Measurements from ENCODE around the gene GARIN5B. TPM values are rescaled to one million over a fixed set of nuclear protein-coding genes. Genes with fewer than 3 reads are reported as not detected.

GARIN5B gene
- total RNA-seq, 1 donor from 2014 or later = not detected

GRCh38 chr19:55391191-55391670 is 28.2 kb upstream of the GARIN5B start:
- Histone ChIP-seq H3K9me3 (no peaks in the 10 kb centered on the region), H3K27me3 (ENCODE audit: low read depth) (no peaks in the 10 kb centered on the region), H3K4me1 (peaks cover 35% of the 10 kb centered on the region), H3K36me3 (peaks cover 58% of the 10 kb centered on the region), H3K27ac (no peak overlapping the region), H3K4me3 (no peak overlapping the region)
- intact Hi-C loops (cut with DNase I) = no loop called here
- no peak for ATAC-seq
- TF ChIP-seq, protein P1, sequence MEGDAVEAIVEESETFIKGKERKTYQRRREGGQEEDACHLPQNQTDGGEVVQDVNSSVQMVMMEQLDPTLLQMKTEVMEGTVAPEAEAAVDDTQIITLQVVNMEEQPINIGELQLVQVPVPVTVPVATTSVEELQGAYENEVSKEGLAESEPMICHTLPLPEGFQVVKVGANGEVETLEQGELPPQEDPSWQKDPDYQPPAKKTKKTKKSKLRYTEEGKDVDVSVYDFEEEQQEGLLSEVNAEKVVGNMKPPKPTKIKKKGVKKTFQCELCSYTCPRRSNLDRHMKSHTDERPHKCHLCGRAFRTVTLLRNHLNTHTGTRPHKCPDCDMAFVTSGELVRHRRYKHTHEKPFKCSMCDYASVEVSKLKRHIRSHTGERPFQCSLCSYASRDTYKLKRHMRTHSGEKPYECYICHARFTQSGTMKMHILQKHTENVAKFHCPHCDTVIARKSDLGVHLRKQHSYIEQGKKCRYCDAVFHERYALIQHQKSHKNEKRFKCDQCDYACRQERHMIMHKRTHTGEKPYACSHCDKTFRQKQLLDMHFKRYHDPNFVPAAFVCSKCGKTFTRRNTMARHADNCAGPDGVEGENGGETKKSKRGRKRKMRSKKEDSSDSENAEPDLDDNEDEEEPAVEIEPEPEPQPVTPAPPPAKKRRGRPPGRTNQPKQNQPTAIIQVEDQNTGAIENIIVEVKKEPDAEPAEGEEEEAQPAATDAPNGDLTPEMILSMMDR (IDR thresholded peaks at IDR 0.05) = no peak
- DNase-seq = no peak

- H3K36me3 ChIP-seq = peaks cover 58% of the 10 kb centered on the region
- no peak overlapping the region for H3K4me3 ChIP-seq
- peaks cover 35% of the 10 kb centered on the region for H3K4me1 ChIP-seq
- intact Hi-C loops (cut with DNase I) = no loop called here
- no peak overlapping the region for H3K27ac ChIP-seq
- ATAC-seq (no peak), DNase-seq (no peak)
- H3K9me3 ChIP-seq = no peaks in the 10 kb centered on the region
- no peaks in the 10 kb centered on the region for H3K27me3 ChIP-seq (ENCODE audit: low read depth)
- TF ChIP-seq, protein P1 (IDR thresholded peaks at IDR 0.05) = no peak
Observed at GRCh38 chr19:55390461-55390880, 27.4 kb upstream of the GARIN5B start.

DNA sequence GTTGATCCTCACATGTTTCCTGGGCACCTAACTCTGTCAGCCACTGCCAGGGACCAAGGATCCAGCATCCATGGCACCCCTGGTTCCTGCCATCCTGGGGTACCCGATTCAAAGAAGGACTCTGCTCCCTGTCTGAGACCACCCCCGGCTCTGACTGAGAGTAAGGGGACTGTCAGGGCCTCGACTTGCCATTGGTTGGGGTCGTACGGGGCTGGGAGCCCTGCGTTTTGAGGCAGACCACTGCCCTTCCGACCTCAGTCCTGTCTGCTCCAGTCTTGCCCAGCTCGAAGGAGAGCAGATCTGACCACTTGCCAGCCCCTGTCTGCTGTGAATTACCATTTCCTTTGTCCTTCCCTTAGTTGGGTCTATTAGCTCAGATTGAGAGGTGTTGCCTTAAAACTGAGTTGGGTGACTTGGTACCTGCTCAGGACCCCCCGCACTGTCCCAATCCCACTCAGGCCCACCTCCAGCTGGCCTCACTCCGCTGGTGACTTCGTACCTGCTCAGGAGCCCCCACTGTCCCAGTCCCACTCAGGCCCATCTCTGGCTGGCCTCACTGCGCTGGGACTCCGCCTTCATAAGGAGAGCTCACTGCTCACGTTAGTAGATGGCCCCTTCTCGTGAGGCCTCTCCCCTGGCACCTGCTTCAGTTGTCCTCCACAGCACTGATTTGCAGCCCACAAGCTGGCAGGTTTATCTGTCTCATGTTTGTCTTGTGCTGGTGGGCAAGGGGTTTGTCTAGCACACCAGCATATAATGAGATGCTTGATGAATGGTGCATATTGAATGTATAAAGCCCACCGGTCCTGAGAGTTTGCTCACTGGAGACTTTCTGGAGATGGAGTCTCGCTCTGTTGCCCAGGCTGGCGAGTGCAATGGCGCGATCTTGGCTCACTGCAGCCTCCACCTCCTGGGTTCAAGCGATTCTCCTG is 26.6 kb upstream of the GARIN5B start:
- intact Hi-C loops (cut with DNase I) = no loop called here

DNA sequence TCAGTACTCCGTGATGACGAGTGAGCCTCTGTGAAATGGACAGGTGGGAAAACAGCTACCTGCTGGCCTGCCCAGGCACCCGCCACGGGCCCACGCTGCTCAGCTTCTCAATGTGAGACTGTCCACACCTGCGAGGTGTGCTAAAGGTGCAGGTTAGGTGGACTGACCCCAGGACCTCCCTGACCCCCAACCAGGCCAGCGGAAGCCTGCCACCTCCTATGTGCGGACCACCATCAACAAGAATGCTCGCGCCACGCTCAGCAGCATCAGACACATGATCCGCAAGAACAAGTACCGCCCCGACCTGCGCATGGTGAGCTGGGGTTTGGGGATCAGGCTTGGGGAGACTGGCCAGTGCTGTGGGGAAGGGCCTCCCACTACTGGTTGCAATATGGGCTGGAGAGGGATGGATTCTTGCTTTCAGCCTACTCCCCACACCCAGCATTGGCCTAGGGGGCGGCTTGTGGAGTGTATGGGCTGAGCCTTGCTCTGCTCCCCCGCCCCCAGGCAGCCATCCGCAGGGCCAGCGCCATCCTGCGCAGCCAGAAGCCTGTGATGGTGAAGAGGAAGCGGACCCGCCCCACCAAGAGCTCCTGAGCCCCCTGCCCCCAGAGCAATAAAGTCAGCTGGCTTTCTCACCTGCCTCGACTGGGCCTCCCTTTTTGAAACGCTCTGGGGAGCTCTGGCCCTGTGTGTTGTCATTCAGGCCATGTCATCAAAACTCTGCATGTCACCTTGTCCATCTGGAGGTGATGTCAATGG is 24.9 kb upstream of the GARIN5B start:
- peaks cover 58% of the 10 kb centered on the region for H3K36me3 ChIP-seq

More for the DNA sequence above, 26.6 kb upstream of the GARIN5B start:
- no peak overlapping the region for H3K27ac ChIP-seq
- no peak for DNase-seq
- no peak overlapping the region for H3K4me3 ChIP-seq
- no peaks in the 10 kb centered on the region for H3K9me3 ChIP-seq
- H3K27me3 ChIP-seq (ENCODE audit: low read depth) = no peaks in the 10 kb centered on the region
- no peak for ATAC-seq
- TF ChIP-seq, protein P1 (IDR thresholded peaks at IDR 0.05) = no peak
- peaks cover 40% of the 10 kb centered on the region for H3K4me1 ChIP-seq
- H3K36me3 ChIP-seq = peaks cover 58% of the 10 kb centered on the region

DNA sequence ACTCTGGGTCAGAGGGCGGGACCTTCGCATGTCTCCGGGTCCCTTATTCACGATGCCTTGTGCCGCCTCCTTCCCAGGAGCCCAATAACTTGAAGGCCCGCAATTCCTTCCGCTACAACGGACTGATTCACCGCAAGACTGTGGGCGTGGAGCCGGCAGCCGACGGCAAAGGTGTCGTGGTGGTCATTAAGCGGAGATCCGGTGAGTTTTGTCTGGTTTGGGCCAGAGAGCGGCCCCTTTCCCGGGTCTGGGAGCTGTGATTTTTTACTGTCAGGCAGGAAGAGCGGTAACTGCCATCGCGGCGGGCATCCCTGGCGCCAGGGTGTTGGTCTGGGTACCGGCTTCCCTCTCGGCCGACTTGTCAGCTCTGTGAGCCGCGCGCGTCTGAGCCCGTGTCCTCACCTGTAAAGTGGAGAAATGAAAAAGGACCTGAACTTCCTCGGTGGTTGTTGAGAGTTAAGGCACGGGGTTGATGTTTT is 23.5 kb upstream of the GARIN5B start:
- ATAC-seq = no peak
- Histone ChIP-seq H3K36me3 (peaks cover 49% of the 10 kb centered on the region), H3K4me3 (peak overlapping the region; percentile 97), H3K27me3 (ENCODE audit: low read depth) (no peaks in the 10 kb centered on the region), H3K4me1 (peaks cover 52% of the 10 kb centered on the region), H3K9me3 (no peaks in the 10 kb centered on the region), H3K27ac (peak overlapping the region; percentile 94)
- TF ChIP-seq, protein P1 (IDR thresholded peaks at IDR 0.05) = no peak
- intact Hi-C loops (cut with DNase I) = no loop called here
- DNase-seq = no peak

More for the DNA sequence above, 24.9 kb upstream of the GARIN5B start:
- intact Hi-C loops (cut with DNase I) = no loop called here
- Histone ChIP-seq H3K4me3 (peak overlapping the region; percentile 97), H3K9me3 (no peaks in the 10 kb centered on the region), H3K27ac (no peak overlapping the region), H3K27me3 (ENCODE audit: low read depth) (no peaks in the 10 kb centered on the region), H3K4me1 (peaks cover 50% of the 10 kb centered on the region)
- TF ChIP-seq, protein P1 (IDR thresholded peaks at IDR 0.05) = no peak
- ATAC-seq (no peak), DNase-seq (no peak)

Data from lower lobe of right lung (tissue), 2 donors.